Tibial nerve (tissue), 3 donors: Measurements from ENCODE around the gene GTF2H3.

ENCODE experiments used
- POLR2A ChIP-seq, 2 donors: fragments of 450-650 bp; IDR thresholded peaks; one replicate each; pipeline ENCODE4 v1.6.1; 2017; ENCODE audit warnings: antibody characterized with exemption in 2 of 2, mild to moderate bottlenecking in 2 of 2, moderate library complexity in 2 of 2
- TF ChIP-seq, protein P1 (sequence below), 5 experiments: fragments of 200-600 bp in 3 of 5; fragments of 450-650 bp in 2 of 5; sonication (generic) in 3 of 5; IDR thresholded peaks; one replicate each; pipeline ENCODE4 v1.5.1; 2016 to 2019; ENCODE audit warnings: antibody characterized with exemption in 5 of 5, mild to moderate bottlenecking in 3 of 5, moderate library complexity in 2 of 5

DNA sequence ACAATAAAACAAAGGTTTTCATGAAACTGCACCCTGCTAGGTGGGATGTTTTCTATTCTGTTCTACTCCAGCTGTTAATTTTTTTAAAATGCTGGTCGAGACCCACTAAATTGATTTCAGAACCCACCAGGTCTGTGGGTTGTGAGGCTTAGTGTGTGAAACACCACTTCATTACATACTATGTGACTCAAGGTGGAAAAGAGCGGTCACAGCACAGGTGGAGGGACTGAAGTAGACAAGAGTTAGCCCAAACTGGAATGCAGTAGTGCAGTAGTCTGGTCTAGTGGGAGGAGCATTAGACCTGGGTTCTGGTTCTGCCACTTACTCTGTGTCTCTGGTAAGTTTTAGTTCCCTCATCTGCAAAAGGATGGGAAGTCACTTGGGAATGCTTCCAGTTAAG is 19.5 kb upstream of the GTF2H3 start:
- TF ChIP-seq, protein P1, sequence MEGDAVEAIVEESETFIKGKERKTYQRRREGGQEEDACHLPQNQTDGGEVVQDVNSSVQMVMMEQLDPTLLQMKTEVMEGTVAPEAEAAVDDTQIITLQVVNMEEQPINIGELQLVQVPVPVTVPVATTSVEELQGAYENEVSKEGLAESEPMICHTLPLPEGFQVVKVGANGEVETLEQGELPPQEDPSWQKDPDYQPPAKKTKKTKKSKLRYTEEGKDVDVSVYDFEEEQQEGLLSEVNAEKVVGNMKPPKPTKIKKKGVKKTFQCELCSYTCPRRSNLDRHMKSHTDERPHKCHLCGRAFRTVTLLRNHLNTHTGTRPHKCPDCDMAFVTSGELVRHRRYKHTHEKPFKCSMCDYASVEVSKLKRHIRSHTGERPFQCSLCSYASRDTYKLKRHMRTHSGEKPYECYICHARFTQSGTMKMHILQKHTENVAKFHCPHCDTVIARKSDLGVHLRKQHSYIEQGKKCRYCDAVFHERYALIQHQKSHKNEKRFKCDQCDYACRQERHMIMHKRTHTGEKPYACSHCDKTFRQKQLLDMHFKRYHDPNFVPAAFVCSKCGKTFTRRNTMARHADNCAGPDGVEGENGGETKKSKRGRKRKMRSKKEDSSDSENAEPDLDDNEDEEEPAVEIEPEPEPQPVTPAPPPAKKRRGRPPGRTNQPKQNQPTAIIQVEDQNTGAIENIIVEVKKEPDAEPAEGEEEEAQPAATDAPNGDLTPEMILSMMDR (IDR thresholded peaks at IDR 0.05), result no peak
- TF ChIP-seq POLR2A (IDR thresholded peaks at IDR 0.05), result no peak
